MCF 10A (cell line): Measurements from ENCODE around the gene PPFIBP2. TPM values are rescaled to one million over a fixed set of nuclear protein-coding genes. Genes with fewer than 3 reads are reported as not detected.

Experiments
- BruUV-seq: library from RNA; stranded (reverse); fragments of 400-500 nt; replicated peaks from 2 replicates; lab custom pipeline; 2021; lab: Mats Ljungman, UMichigan
- CTCF ChIA-PET: fragments of 300-600 bp; sonication (Branson Sonifier 250); formaldehyde crosslinking; extraction: SDS; loops from one replicate; lab custom pipeline; 2021; ENCODE audit warnings: antibody characterized with exemption, inconsistent platforms; lab: Yijun Ruan, JAX
- POLR2A ChIA-PET: fragments of 300-600, 350-650 bp; sonication (Branson Sonifier 250); formaldehyde crosslinking; extraction: SDS; loops from one replicate; lab custom pipeline; 2020; ENCODE audit warnings: antibody characterized with exemption, inconsistent platforms; lab: Yijun Ruan, JAX
- DNase-seq: peaks from one replicate; pipeline ENCODE4 v3.0.0-alpha.2; 2018; ENCODE audit not compliant: unreplicated experiment
- H3K27ac Mint-ChIP-seq: one replicate; pipeline ENCODE4 v1.8.0; 2022; ENCODE audit warnings: mild to moderate bottlenecking, low read depth, mixed read lengths; ENCODE audit not compliant: unreplicated experiment
- H3K27me3 Mint-ChIP-seq: one replicate; pipeline ENCODE4 v1.8.0; 2022; ENCODE audit warnings: mixed read lengths; ENCODE audit not compliant: insufficient read depth, unreplicated experiment
- H3K36me3 Mint-ChIP-seq: one replicate; pipeline ENCODE4 v1.8.0; 2022; ENCODE audit warnings: mild to moderate bottlenecking, moderate library complexity, mixed read lengths; ENCODE audit not compliant: insufficient read depth, unreplicated experiment
- H3K4me1 Mint-ChIP-seq: one replicate; pipeline ENCODE4 v1.8.0; 2022; ENCODE audit warnings: mixed read lengths; ENCODE audit not compliant: insufficient read depth, unreplicated experiment
- H3K4me3 Mint-ChIP-seq: one replicate; pipeline ENCODE4 v1.8.0; 2022; ENCODE audit warnings: mild to moderate bottlenecking, moderate library complexity, mixed read lengths; ENCODE audit not compliant: unreplicated experiment
- H3K9me3 Mint-ChIP-seq: one replicate; pipeline ENCODE4 v1.8.0; 2022; ENCODE audit warnings: mixed read lengths; ENCODE audit not compliant: unreplicated experiment
- CTCF ChIP-seq: fragments of 200-600 bp; IDR thresholded peaks from one replicate; pipeline ENCODE4 v1.8.0; 2022; ENCODE audit warnings: antibody characterized with exemption, mild to moderate bottlenecking; ENCODE audit not compliant: unreplicated experiment
- intact Hi-C: fragments of 100-400 bp; cut with micrococcal nuclease; formaldehyde crosslinking; loops from 2 replicates; pipeline ENCODE4 v1.14.1; 2022
- total RNA-seq: library from RNA; stranded (reverse); gene quantifications from 2 replicates; pipeline ENCODE4 v1.2.3, GENCODE V29; 2022

The PPFIBP2 gene
- total RNA-seq, 1 experiment from 2014 or later: 3.5 TPM

DNA sequence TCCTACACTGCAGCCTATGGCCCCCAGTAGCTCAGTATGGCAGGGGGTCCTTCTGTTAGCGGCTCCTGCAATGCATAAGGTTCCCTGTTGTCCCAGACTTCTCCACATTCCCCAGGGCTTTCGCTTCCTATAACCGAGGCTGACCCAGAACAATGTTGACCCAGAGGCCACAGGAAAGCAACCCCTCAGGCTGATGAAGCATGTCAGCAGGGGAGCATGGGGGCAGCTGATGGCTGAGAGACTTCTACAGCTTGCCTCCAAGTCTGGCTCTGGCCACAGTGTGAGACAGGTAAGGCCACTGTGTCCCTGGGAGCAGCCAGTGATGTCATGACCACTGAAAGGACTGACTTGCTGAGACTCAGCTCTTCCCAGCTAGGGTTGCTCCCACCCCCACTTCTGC is 12.5 kb upstream of the PPFIBP2 start:
- DNase-seq: no peak
- ChIA-PET POLR2A (no interaction called here), CTCF (interaction anchor here (0.6 to 2.8 kb wide), 5 partner anchors 12 to 1138 kb away, joined by 3 to 11 read pairs (median 3); partner anchors contain the start of gene PPFIBP2)
- no TSS peak for BruUV-seq
- Mint-ChIP-seq H3K4me1 (no peaks in the 10 kb centered on the region), H3K27ac (no peak overlapping the region), H3K27me3 (peaks cover 2% of the 10 kb centered on the region), H3K4me3 (no peak overlapping the region), H3K36me3 (no peaks in the 10 kb centered on the region), H3K9me3 (no peaks in the 10 kb centered on the region)
- no peak for TF ChIP-seq CTCF
- intact Hi-C loops: no loop called here

- peaks cover 8% of the 10 kb centered on the region for H3K27me3 Mint-ChIP-seq
- TF ChIP-seq CTCF: no peak
- intact Hi-C loops: no loop called here
- DNase-seq: no peak
- H3K4me3 Mint-ChIP-seq: no peak overlapping the region
- no peaks in the 10 kb centered on the region for H3K9me3 Mint-ChIP-seq
- no peaks in the 10 kb centered on the region for H3K36me3 Mint-ChIP-seq
- BruUV-seq: no TSS peak
- ChIA-PET POLR2A (no interaction called here), CTCF (interaction anchor here (1.2 to 2.8 kb wide), 3 partner anchors 11 to 70 kb away, joined by 3 to 11 read pairs (median 8); partner anchors contain the start of gene PPFIBP2)
- no peaks in the 10 kb centered on the region for H3K4me1 Mint-ChIP-seq
- H3K27ac Mint-ChIP-seq: no peak overlapping the region
Observed at GRCh38 chr11:7501894-7502293, 11.9 kb upstream of the PPFIBP2 start.

DNA sequence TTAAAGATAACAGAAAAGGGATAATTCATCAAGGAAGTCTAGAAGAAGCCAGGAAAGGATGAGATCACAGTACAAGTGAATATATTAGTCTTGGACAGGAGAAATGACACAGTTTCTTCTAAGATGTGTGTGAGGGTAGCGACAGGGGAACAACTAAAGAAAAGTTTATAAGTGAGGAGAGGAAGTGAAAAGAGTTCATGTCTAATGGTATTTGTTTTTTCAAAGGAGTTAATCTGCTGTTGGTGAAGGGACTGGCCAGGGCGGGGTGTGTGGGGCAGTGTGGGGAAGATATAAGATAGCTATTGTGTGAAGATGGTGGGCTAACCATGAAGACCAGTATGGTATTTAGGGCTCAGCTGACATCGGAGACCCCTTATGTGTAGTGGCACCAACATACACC is 7.6 kb upstream of the PPFIBP2 start:
- peaks cover 12% of the 10 kb centered on the region for H3K27me3 Mint-ChIP-seq
- DNase-seq: no peak
- no peak overlapping the region for H3K27ac Mint-ChIP-seq
- H3K9me3 Mint-ChIP-seq: no peaks in the 10 kb centered on the region
- ChIA-PET CTCF (interaction anchor here (0.7 to 2.3 kb wide), 4 partner anchors 25 to 593 kb away, joined by 3 to 7 read pairs (median 4); no protein-coding TSS in a partner anchor), POLR2A (interaction anchor here (1.1 kb wide), 1 partner anchor 9 kb away, joined by 3 read pairs; no protein-coding TSS in a partner anchor)
- no peaks in the 10 kb centered on the region for H3K36me3 Mint-ChIP-seq
- no TSS peak for BruUV-seq
- no peak for TF ChIP-seq CTCF
- no peak overlapping the region for H3K4me3 Mint-ChIP-seq
- no peaks in the 10 kb centered on the region for H3K4me1 Mint-ChIP-seq
- intact Hi-C loops: no loop called here

- Mint-ChIP-seq H3K4me3 (no peak overlapping the region), H3K27me3 (peaks cover 12% of the 10 kb centered on the region), H3K4me1 (no peaks in the 10 kb centered on the region), H3K9me3 (no peaks in the 10 kb centered on the region), H3K27ac (no peak overlapping the region), H3K36me3 (no peaks in the 10 kb centered on the region)
- DNase-seq: no peak
- TF ChIP-seq CTCF: no peak
- BruUV-seq: no TSS peak
- ChIA-PET CTCF (interaction anchor here (0.7 to 1.9 kb wide), 4 partner anchors 8 to 158 kb away, joined by 3 to 8 read pairs (median 6); no protein-coding TSS in a partner anchor), POLR2A (interaction anchor here (1.6 kb wide), 1 partner anchor 11 kb away, joined by 3 read pairs; no protein-coding TSS in a partner anchor)
- intact Hi-C loops: no loop called here
Observed at GRCh38 chr11:7508087-7508486, 5.7 kb upstream of the PPFIBP2 start.
